Suprapubic skin (tissue), 4 donors: ENCODE data around the gene UBE2L3.

Experiments
- EP300 ChIP-seq: sonication (generic); formaldehyde crosslinking; IDR thresholded peaks from one replicate; pipeline ENCODE4 v1.6.1; 2017; ENCODE audit warnings: antibody characterized with exemption
- POLR2A ChIP-seq, 2 donors: fragments of 450-650 bp; IDR thresholded peaks; one replicate each; pipeline ENCODE4 v1.6.1; 2017; ENCODE audit warnings: antibody characterized with exemption in 2 of 2, mild to moderate bottlenecking in 2 of 2, moderate library complexity in 2 of 2
- POLR2AphosphoS5 ChIP-seq, 3 donors: sonication (generic); formaldehyde crosslinking; IDR thresholded peaks; one replicate each; pipeline ENCODE4 v1.6.1; 2017; ENCODE audit warnings: antibody characterized with exemption in 3 of 3
- TF ChIP-seq, protein P1 (sequence below), 2 donors: fragments of 200-600 bp in 1 of 2; fragments of 450-650 bp in 1 of 2; sonication (generic) in 1 of 2; IDR thresholded peaks; one replicate each; pipeline ENCODE4 v1.5.1; 2016 to 2019; ENCODE audit warnings: antibody characterized with exemption in 2 of 2, mild to moderate bottlenecking in 1 of 2, moderate library complexity in 1 of 2

DNA sequence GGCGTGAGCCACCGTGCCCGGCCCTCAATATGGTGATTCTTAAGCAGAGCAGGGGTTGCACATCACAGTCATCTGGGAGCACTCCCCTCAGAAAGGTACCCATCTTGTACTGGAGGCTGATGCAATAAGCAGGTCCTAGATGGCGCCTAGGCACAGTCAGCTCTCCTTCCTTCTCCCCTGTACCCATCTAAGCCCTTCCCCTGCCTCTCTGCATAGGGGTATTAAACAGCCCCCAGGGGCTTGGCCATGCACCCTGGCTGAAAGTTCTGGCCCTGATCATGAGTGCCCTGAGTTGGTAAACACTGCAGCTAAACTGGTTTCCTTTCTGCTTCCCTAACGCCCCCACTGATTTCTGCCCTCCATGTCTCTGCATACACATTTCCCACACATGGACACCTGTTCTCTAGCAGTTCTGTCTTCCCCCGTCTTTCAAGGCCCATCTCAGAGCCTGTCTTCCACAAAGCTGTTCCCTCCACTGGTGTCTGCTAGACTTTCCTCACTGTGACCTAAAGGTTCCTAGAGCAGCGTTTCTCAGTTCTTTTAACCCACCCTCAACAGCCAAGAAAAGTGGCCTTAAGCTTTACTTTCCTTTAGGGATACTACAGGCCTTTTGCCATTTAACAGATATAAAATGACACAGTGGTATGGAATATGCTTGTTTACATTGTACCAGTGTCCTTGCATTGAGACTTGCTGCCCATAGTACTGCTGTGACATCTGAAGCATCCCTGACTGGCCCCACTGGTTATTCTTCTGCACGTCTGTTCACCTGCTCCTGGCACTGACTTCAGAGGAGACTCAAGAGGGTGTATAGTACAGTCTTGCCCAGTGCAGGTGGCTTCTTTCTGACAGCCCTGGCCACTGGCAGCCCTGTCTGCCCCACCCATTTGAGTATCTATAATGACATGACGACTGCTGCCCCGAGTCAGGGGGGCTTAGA is 15.6 kb downstream of the UBE2L3 start:
- TF ChIP-seq, protein P1, sequence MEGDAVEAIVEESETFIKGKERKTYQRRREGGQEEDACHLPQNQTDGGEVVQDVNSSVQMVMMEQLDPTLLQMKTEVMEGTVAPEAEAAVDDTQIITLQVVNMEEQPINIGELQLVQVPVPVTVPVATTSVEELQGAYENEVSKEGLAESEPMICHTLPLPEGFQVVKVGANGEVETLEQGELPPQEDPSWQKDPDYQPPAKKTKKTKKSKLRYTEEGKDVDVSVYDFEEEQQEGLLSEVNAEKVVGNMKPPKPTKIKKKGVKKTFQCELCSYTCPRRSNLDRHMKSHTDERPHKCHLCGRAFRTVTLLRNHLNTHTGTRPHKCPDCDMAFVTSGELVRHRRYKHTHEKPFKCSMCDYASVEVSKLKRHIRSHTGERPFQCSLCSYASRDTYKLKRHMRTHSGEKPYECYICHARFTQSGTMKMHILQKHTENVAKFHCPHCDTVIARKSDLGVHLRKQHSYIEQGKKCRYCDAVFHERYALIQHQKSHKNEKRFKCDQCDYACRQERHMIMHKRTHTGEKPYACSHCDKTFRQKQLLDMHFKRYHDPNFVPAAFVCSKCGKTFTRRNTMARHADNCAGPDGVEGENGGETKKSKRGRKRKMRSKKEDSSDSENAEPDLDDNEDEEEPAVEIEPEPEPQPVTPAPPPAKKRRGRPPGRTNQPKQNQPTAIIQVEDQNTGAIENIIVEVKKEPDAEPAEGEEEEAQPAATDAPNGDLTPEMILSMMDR (IDR thresholded peaks at IDR 0.05), result no peak
- no peak for TF ChIP-seq EP300
- no peak for TF ChIP-seq POLR2AphosphoS5 (IDR thresholded peaks at IDR 0.05)
- no peak for TF ChIP-seq POLR2A (IDR thresholded peaks at IDR 0.05)
